ENCODE data around the gene C19orf81.
"Not testable (repeated sequence)": the region's sequence is repeated elsewhere in the genome, so short reads cannot be mapped to it uniquely, and the experiment has no call there.

- TF ChIP-seq, protein P1, sequence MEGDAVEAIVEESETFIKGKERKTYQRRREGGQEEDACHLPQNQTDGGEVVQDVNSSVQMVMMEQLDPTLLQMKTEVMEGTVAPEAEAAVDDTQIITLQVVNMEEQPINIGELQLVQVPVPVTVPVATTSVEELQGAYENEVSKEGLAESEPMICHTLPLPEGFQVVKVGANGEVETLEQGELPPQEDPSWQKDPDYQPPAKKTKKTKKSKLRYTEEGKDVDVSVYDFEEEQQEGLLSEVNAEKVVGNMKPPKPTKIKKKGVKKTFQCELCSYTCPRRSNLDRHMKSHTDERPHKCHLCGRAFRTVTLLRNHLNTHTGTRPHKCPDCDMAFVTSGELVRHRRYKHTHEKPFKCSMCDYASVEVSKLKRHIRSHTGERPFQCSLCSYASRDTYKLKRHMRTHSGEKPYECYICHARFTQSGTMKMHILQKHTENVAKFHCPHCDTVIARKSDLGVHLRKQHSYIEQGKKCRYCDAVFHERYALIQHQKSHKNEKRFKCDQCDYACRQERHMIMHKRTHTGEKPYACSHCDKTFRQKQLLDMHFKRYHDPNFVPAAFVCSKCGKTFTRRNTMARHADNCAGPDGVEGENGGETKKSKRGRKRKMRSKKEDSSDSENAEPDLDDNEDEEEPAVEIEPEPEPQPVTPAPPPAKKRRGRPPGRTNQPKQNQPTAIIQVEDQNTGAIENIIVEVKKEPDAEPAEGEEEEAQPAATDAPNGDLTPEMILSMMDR (IDR thresholded peaks at IDR 0.05; ENCODE audit: borderline replicate concordance, extremely low read depth, low read length, poor library complexity, severe bottlenecking), result not testable (repeated sequence)
- not testable (repeated sequence) for TF ChIP-seq EZH2 (IDR thresholded peaks at IDR 0.05; ENCODE audit: borderline replicate concordance, low read depth, low read length, severe bottlenecking)
Observed at GRCh38 chr19:50619184-50619583, 30.1 kb upstream of the C19orf81 start.

Measured in DND-41 (cell line).